ENCODE measurements around the gene ZNF646.

The ZNF646 gene

GRCh38 chr16:31086629-31086906 lies 12.3 kb downstream of the ZNF646 start:
- Histone ChIP-seq H3K27me3 (ENCODE audit: control insufficient read depth, low read length) (no peaks in the 10 kb centered on the region), H3K9me3 (ENCODE audit: control insufficient read depth, insufficient read depth, low read length) (no peaks in the 10 kb centered on the region), H3F3A (ENCODE audit: control insufficient read depth, insufficient read depth) (no peaks in the 10 kb centered on the region), H3K27ac (ENCODE audit: low read depth, low read length) (no peak overlapping the region), H3K4me1 (ENCODE audit: control insufficient read depth, low read length) (peaks cover 3% of the 10 kb centered on the region; the same call in 1 of the 2 replicates), H3K79me2 (ENCODE audit: control insufficient read depth, low read length) (peaks cover 5% of the 10 kb centered on the region; the same call in 1 of the 2 replicates), H3K36me3 (ENCODE audit: control insufficient read depth, low read length) (peaks cover 52% of the 10 kb centered on the region), H3K4me2 (ENCODE audit: low read length) (no peak overlapping the region), H4K20me1 (ENCODE audit: control insufficient read depth, insufficient read depth, low read depth, low read length) (0 out of 2 replicates have a peak, but pooled peaks cover 4% of the 10 kb centered on the region), H3K9me2 (replicated peaks; ENCODE audit: control insufficient read depth, low read length) (no peaks in the 10 kb centered on the region), H3K4me3 (ENCODE audit: low read length) (no peak overlapping the region)
- TF ChIP-seq, protein P1, sequence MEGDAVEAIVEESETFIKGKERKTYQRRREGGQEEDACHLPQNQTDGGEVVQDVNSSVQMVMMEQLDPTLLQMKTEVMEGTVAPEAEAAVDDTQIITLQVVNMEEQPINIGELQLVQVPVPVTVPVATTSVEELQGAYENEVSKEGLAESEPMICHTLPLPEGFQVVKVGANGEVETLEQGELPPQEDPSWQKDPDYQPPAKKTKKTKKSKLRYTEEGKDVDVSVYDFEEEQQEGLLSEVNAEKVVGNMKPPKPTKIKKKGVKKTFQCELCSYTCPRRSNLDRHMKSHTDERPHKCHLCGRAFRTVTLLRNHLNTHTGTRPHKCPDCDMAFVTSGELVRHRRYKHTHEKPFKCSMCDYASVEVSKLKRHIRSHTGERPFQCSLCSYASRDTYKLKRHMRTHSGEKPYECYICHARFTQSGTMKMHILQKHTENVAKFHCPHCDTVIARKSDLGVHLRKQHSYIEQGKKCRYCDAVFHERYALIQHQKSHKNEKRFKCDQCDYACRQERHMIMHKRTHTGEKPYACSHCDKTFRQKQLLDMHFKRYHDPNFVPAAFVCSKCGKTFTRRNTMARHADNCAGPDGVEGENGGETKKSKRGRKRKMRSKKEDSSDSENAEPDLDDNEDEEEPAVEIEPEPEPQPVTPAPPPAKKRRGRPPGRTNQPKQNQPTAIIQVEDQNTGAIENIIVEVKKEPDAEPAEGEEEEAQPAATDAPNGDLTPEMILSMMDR (IDR thresholded peaks at IDR 0.05; ENCODE audit: low read depth, low read length, poor library complexity, severe bottlenecking), result no peak
- TF ChIP-seq EZH2phosphoT487 (IDR thresholded peaks at IDR 0.05; ENCODE audit: borderline replicate concordance, low read length), result no peak

DNA sequence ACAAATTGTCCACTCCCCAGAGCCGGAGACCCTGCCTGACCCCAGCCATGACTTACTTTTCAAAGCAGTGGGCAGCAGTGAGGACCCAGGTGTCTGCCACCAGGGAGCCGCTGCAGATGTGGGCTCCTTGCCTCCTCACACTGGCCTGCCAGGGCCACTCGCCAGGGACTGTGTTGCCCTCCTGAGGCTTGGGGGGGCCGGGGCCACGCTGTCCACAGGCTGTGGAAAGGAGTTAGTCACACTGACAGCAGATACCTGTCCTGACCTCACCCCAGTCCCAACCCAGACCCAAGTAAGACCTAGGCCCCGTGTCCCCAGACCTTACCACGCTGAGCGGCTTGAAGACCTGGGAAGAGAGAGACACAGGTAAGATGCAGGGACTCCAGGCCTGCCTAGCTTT lies 13.3 kb downstream of the ZNF646 start:
- Histone ChIP-seq H3K27ac (ENCODE audit: low read depth, low read length) (no peak overlapping the region), H3K36me3 (ENCODE audit: control insufficient read depth, low read length) (peaks cover 44% of the 10 kb centered on the region), H3K27me3 (ENCODE audit: control insufficient read depth, low read length) (no peaks in the 10 kb centered on the region)

DNA sequence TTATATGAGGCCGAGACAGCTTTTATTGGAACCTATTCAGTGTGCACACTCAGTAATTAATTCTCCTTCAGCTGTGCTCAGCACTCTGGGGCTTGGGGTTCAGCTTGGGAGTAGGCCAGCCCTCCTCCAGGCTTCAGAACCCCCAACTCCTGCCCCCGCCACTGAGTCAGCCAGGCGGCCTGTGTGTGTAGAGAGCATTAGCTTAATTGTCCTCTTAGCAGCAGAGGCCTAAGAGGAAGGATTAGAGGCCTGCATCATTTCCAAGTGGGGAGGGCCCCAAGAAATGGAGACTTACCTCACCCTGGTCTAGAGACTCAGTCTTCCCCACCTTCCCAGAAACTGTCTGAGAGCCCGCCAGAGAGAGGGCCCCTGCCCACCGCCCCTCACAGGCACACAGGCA lies 13.7 kb downstream of the ZNF646 start:
- Histone ChIP-seq H4K20me1 (ENCODE audit: control insufficient read depth, insufficient read depth, low read depth, low read length) (no peaks in the 10 kb centered on the region), H3K27me3 (ENCODE audit: control insufficient read depth, low read length) (no peaks in the 10 kb centered on the region), H3F3A (ENCODE audit: control insufficient read depth, insufficient read depth) (no peaks in the 10 kb centered on the region), H3K36me3 (ENCODE audit: control insufficient read depth, low read length) (peaks cover 41% of the 10 kb centered on the region), H3K4me3 (ENCODE audit: low read length) (no peak overlapping the region), H3K9me2 (replicated peaks; ENCODE audit: control insufficient read depth, low read length) (no peaks in the 10 kb centered on the region), H3K27ac (ENCODE audit: low read depth, low read length) (no peak overlapping the region), H3K4me1 (ENCODE audit: control insufficient read depth, low read length) (peaks cover 4% of the 10 kb centered on the region), H3K4me2 (ENCODE audit: low read length) (no peak overlapping the region), H3K9me3 (ENCODE audit: control insufficient read depth, insufficient read depth, low read length) (no peaks in the 10 kb centered on the region), H3K79me2 (ENCODE audit: control insufficient read depth, low read length) (peaks cover 13% of the 10 kb centered on the region)
- TF ChIP-seq, protein P1 (IDR thresholded peaks at IDR 0.05; ENCODE audit: low read depth, low read length, poor library complexity, severe bottlenecking), result no peak
- TF ChIP-seq EZH2phosphoT487 (IDR thresholded peaks at IDR 0.05; ENCODE audit: borderline replicate concordance, low read length), result no peak

More for the DNA sequence above, 13.3 kb downstream of the ZNF646 start:
- TF ChIP-seq EZH2phosphoT487 (IDR thresholded peaks at IDR 0.05; ENCODE audit: borderline replicate concordance, low read length), result no peak
- TF ChIP-seq, protein P1 (IDR thresholded peaks at IDR 0.05; ENCODE audit: low read depth, low read length, poor library complexity, severe bottlenecking), result no peak
- peaks cover 3% of the 10 kb centered on the region; the same call in 1 of the 2 replicates for H3K4me1 ChIP-seq (ENCODE audit: control insufficient read depth, low read length)
- H3K4me3 ChIP-seq (ENCODE audit: low read length), result no peak overlapping the region
- H3F3A ChIP-seq (ENCODE audit: control insufficient read depth, insufficient read depth), result no peaks in the 10 kb centered on the region
- peaks cover 8% of the 10 kb centered on the region for H3K79me2 ChIP-seq (ENCODE audit: control insufficient read depth, low read length)
- no peaks in the 10 kb centered on the region for H3K9me3 ChIP-seq (ENCODE audit: control insufficient read depth, insufficient read depth, low read length)
- H4K20me1 ChIP-seq (ENCODE audit: control insufficient read depth, insufficient read depth, low read depth, low read length), result 0 out of 2 replicates have a peak, but pooled peaks cover under 1% of the 10 kb centered on the region
- no peaks in the 10 kb centered on the region for H3K9me2 ChIP-seq (replicated peaks; ENCODE audit: control insufficient read depth, low read length)
- H3K4me2 ChIP-seq (ENCODE audit: low read length), result no peak overlapping the region
